ENCODE data around the gene GTF2F1.
"Not testable (repeated sequence)": the region's sequence is repeated elsewhere in the genome, so short reads cannot be mapped to it uniquely, and the experiment has no call there.

The GTF2F1 gene

GRCh38 chr19:6355321-6356040 is 37.5 kb downstream of the GTF2F1 start:
- DNase-seq = not testable (repeated sequence)

GRCh38 chr19:6354098-6354674 is 38.8 kb downstream of the GTF2F1 start:
- no peak for DNase-seq

- DNase-seq = no peak
These were observed 40.4 kb downstream of the GTF2F1 start for GRCh38 chr19:6352381-6353165.

GRCh38 chr19:6350688-6351087 is 42.3 kb downstream of the GTF2F1 start:
- DNase-seq = no peak

- DNase-seq = not testable (repeated sequence)
These were observed 43.7 kb downstream of the GTF2F1 start for GRCh38 chr19:6349271-6349670.

GRCh38 chr19:6343462-6343861 is 49.5 kb downstream of the GTF2F1 start:
- DNase-seq = no peak

GRCh38 chr19:6340493-6341201 is 52.3 kb downstream of the GTF2F1 start:
- no peak for DNase-seq

GRCh38 chr19:6334490-6335285 is 58.3 kb downstream of the GTF2F1 start:
- no peak for DNase-seq

- DNase-seq = no peak
These were observed 59.5 kb downstream of the GTF2F1 start, which contains the start of gene ACER1 for GRCh38 chr19:6333439-6333838. ACER1 (minus strand) TSS chr19:6333612; CDS start chr19:6333551, 61 bp downstream.

All from NCI-H510A treated with DMSO at 0.1 percent for 48 hours (cell line).